Activated T-cell treated with anti-CD3 and anti-CD28 coated beads for 4 hours (primary cell): Measurements from ENCODE around the gene ADAMTS14.

Source experiments
- DNase-seq: peaks from one replicate; pipeline ENCODE4 v3.0.0-alpha.2; 2020

ADAMTS14 gene

DNA sequence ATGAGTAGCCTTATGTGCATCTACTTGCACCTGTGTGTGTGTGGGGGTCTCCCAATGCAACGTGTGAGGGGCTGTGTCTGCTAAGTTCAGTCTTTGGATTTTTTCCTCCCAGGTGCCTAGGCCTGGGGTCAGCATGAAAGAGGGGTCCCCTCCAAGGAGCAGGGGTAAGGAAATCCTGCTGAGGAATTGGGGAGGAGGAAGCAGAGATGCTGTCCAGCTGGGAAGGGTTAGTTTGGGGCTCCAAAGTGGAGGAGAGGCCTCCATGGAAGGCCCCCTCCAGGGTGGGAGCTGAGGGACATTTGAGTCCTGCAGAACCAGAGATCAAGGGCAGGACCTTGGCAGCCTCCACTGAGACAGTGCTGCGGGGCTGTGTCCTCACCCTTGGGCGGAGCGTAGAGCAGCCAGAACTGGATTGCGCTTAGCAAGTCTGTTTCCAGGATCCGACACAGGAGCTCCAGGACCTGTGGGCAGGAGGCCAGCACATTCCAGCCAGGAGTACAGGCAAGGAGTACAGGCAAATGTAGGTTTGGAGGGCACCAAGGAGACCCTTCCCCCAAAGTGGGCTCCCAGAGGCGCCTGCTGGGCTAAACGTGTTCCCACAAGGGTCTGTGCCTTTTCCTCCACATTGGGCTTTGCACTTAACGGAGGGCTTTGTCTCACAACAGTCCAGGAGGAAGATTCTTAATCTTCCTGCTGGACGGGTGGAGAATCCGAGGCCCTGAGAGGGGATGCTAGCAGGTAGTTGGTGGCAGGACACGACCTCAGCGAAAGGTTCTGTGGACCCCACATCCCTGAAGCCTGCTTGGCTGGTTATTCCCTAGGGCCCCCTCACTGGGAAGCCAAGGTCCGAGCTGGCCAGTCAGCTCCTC lies 102.7 kb downstream of the ADAMTS14 start:
- DNase-seq = no peak

DNA sequence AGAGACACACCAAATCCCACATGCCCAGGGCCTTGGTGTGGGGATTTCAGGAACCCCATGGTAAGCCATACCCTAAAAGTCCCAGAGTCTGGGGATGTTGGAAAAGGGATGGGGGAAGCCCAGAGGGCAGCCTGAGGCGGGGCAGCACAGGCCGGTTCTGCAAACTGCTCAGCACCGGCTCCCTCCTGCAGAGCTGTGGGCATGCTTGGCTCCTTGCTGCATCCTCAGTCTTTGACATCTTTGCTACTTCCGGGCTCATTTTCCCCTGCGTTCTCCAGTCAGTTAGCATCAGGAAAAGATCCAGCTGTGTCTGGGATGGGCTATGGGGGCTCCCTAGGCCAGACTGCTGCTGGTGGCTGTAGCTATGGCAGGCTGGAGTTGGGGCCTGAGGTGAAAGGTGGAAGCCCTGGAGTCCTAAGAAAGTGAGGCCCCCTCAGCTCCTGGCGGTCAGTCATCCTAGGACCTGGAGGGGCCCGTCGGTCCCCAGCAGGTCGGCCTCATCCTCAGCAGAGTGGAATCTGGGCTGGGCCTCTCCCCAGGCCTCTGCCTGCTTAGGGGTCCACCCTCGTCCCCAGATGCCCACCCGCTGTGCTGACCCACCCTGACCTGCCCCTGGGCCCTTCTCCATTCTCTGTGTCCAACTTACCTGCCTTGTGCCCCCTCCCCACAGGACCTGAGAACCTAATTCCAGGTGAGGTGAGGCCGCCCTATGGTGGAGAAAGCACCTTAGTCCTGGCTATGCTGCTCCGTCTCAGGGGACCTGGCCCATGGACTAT lies 103.6 kb downstream of the ADAMTS14 start:
- DNase-seq = no peak

DNA sequence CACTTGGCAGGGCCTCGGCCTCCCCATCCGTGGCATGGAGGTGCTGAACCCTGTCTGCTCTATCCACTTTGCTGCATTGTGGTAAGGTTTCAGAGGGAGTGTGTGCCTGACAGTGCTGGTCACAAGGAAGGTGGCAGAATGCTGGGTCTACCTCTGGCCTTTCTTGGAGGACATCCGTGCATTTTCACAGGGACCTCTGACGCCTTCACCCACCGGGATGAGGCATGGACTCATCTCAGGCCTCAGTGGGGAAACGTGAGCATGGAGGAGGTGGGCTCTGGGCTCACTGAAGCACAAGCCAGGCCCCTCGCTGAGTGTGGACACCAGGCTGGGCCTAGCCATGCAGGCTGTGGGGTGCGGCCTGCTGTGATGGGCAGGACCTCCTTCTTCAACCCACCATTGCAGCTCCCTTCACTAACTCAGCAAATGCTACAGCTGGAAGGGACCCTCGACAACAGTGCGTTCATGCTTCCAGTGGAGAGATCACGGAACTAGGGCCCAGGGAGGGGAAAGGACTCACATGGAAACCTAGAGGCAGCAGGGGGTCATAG lies 104.2 kb downstream of the ADAMTS14 start:
- DNase-seq = no peak

DNA sequence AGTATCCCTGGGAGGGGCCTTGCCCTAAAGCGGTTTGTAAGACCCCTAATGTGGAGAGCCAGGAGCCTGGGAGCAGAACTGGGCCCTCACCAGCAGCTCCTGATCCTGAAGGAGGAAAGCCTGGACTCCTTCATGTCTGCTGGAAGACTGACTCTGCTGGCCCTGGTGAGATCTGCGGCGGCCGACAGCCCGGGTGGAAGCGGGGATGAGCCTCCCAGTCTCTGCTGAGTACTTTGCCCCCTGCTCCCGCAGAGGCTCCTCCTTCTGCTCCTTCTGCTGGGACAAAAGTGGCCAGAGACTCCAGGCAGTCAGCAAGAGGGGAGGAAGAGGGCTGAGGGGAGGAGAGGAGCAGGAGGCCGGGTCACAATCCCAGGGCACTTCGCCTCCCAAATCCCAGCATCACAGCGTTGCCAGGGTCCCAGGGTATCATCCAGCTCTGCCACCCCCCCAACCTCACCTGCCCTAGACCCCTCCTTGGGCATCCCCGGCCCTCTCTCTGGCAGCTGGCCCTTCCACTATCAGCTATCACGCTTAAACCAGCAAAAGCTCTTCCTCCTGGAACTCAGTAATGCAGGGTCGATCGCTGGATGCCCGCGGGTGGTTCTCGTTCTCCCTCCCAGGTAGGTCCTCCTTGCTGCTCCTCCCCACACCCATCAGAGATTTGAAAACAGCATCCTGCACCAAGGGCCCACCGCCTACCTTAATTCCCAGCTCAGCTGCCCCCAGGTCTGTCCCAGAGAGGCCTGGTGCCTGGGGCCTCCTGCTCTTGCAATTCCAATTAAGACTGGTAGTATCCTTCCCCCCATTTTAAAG lies 105.0 kb downstream of the ADAMTS14 start:
- DNase-seq = no peak

DNA sequence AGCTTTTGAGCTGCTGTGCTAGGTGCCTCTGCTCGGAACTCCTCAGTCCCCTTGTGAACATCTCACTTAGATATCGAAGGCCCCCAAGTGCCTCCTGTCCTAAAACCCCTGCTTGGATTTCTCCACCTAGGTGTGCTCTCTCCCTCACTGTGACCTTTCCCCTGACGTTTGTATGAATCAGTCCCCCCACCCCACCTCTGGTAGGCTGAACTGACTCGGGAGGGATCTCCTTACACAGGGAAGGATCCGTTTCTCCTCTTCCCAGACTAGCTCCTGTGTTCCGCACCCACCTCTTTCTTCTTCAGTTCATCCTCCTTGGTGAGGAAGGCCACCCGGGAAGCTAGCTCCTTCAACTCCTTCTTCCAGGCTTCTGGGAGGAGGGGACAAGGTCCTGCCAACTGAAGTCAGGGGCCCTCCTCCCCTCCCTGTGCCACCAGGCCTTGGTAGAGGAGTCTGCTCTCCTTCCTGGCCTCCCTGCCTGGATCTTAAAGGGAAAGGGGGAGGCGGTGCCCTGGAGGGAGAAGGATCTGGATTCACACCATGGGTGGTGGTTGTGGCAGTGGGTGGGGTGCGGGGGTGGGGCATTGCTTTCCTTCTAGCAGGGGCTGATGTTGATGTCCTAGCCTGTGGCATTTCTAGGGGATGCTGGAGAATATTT lies 106.1 kb downstream of the ADAMTS14 start:
- no peak for DNase-seq

DNA sequence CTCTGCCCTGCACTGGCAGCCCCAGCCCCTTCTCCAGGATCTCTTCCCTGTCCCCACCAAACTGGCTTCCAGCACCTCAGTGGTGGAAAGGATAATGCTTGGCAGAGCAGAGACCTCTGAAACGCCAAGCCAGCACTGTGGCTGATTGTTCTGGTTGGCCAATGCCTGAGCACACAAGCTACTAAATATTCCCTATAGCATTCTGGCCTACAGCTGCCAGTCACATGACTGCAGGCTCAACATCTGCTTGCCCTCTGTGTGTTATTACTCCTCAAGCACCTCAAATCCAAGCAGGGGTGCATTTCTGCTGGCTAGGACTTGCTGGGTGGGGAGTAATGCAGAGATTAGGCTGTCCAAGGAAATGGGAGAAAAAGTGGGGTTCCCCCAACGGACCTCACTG lies 106.8 kb downstream of the ADAMTS14 start:
- no peak for DNase-seq

DNA sequence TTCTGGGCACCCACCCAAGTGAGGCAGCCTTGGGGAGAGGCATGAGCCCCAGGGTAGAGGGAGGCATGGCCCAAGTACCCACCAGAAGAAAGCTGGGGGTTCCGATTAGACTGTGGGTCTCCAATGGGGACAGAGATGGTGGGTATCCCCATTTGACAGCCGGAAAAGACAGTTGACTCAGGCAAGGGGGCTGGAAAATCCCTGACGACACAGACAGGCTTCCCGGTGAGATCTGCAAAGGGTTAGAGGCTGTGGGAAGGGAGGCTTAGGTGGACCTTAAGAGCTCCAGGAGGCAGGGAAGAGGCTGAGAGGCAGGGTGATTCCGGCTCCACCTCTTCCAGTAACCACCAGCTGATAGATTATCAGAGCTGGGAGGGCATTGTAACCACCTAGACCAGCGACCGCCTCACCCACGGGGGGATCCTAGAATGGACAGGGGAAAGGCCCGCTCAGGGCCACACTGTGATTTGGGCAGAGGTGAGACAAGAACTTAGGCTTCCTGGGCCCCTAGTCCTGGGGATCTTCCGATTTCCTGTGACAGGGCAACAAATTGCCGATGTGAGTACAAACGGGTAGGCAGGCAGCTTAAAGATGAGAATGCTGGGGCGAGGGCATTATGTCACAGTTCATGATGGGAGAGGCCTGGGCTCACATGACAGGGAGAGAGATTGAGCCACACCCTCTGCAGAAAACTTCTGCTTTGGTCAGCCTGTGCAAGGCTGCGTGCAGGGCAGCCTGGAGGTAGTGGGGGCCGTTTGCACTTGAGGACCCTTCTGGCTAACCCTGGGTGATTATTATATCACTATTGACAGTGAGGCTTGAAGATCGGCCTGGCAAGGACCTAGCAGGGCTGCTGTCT lies 107.4 kb downstream of the ADAMTS14 start:
- no peak for DNase-seq

DNA sequence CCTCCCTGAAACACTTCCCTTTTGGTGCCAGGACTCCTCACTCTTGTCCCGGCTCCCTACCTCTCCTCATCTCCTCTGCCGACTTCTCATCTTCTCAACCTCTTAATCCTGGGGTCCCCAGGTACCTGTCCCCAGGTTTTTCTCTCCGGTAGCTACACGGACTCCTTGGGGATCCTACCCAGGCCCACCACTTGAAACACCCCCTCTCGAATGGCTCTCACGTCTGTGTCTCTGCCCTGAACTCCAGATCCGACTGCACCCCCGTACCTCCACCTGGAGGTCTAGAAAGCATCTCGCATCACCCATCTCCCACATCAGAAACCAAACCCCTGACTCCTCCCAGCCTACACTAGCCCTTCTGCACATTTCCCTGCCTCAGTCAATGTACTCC lies 108.1 kb downstream of the ADAMTS14 start:
- no peak for DNase-seq

DNA sequence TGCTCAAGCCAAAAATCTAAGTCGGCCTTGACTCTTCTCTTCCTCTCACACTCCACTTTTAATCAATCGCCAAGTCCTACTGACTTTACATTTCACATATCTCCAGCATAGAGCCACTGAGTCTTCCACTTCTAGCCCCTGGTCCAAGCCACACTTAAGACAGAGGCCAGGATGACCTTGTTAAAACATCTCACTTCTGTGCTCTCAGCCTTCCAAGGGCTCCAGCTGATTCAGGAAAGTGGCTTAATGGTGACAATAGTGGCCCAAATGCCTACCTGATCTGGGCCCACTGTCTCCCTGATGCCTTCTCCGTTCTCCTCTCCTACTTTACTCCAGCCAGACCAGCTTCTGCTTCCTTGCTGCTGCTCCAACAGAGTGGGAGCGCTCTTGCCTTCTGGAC lies 108.5 kb downstream of the ADAMTS14 start:
- DNase-seq = no peak

DNA sequence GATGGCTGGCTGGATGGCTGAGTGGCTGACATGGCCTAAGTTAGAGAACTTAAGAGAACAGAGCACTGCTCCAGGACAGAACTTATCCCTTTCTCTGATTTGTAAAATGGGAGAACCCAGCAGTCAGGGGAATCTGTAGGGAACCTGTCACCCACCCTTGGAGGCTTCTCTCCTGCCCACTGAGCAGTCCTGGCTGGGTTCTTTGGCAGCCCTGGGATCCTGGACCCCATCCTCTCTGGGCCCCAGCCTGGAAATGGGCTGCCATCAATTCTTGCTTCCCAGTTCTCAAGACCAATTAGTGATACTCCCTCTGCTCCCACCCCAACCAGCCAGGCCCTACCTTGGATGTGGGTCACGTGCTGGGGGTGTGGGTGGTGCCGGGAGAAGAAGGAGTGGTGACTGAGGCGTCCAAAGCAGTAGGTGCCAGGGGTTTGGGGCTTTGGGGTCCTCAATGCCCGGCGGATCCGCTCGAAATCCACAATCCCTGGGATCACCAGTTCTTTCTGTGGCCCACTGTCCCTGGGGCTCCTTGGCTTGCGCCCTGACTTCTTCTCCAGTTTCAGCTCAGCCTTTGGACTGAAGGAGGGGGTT lies 109.2 kb downstream of the ADAMTS14 start:
- no peak for DNase-seq

DNA sequence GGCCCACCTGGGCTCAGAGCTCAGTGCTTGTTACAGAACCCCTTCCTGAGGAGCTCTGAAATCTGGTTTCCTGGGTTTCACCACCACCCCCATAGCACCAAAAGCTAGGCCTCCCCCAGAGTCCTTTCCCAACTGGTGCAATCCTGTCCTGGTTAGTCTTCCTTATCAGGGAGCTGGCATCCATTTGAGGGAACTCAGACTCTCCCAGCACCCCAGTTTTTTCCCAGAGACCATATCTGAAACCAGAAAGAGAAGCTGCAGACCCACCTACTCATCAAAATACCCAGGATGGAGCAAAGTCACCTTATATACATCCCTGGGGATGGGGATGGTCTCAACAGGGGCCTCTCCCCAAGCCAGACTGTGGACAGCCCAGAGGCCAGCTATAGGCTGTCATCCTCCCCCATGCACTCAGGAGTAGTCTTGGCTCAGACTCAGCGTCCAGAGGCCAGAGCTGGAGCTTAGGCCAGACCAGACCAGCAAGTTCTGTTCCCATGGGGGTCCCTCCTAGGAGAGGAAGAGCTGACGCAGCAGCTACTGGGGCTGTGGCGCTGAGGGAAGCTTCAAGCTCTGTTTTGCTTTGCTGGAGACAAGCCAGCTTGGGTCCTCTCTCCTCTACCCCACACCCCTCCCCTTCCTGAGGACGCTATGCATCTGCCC lies 109.9 kb downstream of the ADAMTS14 start:
- DNase-seq = no peak

DNA sequence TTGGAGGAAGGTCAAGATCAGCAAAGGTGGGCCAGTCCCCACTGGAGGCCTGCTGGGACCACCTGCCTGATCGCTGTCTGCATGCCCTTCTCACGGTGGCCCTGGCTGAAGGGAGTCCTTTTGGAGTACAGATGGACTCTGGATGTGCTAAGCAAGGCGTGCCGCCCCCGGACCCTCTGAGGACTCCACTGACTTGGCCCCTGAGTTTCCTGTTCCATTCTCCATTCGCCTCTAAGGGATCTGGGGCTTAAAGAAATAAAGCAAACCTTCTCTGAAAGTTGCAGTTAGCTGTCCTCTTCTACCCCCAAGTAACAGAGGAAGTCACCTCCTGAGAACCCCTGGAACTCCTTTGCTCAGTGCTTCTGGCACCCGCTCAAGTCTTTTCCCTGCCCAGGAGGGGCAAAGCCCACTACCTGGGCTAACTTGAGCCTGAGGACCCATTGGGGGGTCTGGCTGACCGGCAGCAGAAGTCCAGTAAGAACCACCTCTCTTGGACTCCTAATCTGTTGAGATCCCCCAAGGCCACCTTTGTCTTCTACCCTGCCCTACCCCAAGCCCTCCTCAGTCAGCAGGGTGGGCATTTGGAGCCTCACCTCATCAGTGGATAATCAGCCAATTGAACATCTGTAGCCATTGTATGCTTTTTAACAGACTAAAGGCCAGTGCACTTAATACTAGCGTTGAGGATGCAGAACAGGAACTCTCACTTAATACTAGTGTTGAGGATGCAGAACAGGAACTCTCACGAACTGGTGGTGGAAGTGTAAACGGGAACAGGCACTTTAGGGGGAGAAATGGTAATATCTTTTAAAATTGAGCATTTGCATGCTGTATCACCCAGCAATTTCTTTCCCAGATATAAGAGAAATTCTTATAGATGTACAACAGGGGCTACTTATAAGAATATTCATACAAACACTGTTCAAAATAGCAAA lies 110.7 kb downstream of the ADAMTS14 start:
- no peak for DNase-seq

DNA sequence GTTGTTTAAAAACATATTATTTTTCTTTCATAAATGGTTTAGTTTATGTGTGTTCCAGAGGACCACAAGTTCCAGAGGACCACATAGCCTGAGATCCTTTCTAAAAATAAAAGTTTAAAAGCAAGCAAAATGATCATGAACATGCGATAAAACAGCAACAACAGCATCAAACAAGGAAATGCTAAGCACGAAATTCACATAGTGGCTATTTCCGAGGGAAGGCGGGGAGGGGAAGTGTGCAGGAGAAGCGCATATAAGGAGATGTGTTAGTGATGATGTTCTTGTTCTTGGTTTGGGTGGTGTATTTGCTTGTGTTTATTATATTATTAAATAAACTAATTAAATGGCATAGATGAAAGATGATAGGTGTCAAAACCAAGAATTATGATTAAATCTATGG lies 111.7 kb downstream of the ADAMTS14 start:
- no peak for DNase-seq

DNA sequence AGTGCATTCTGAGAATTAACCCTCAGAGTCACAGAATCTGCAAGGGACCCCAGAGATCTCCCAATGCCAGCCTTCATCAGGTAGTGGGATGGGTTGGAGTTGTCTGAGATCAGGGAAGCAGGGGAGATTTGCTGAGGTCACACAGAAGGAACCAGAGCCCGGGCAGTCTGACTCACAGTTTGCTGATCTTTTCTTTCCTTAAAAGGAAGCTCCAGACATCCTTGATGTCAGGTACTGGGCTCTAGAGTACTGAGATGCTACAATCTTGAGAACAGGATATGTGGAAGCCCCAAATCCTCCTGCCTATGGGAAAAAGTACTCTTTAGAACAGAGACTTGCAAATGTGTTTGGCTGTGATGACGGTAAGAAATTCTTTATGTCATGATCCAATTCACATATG lies 112.2 kb downstream of the ADAMTS14 start:
- DNase-seq = no peak

DNA sequence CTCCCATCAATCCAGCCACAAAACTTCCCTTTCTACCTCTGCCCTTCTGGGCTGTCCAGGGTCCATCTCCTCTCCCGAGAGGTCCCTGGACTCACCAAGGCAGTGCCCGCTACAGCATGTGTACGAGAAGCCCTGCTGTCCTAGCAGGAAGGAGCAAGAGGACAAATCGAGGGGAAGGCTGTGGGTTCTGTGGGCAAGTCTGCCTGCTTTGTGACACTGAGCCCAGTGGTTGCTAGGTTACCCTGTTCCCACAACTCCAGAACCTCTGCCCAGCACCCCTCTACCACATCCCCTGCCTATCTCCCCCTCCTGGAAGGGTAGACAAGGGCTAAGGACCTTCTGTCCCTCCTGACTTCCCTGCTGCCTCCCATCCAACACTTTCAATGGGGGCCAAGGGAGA lies 112.9 kb downstream of the ADAMTS14 start, which contains the start of gene TBATA:
TBATA (minus strand) TSS at position 188 of the 400 bp plus-strand sequence. CDS start 1,998 bp downstream, outside the sequence.
- no peak for DNase-seq

DNA sequence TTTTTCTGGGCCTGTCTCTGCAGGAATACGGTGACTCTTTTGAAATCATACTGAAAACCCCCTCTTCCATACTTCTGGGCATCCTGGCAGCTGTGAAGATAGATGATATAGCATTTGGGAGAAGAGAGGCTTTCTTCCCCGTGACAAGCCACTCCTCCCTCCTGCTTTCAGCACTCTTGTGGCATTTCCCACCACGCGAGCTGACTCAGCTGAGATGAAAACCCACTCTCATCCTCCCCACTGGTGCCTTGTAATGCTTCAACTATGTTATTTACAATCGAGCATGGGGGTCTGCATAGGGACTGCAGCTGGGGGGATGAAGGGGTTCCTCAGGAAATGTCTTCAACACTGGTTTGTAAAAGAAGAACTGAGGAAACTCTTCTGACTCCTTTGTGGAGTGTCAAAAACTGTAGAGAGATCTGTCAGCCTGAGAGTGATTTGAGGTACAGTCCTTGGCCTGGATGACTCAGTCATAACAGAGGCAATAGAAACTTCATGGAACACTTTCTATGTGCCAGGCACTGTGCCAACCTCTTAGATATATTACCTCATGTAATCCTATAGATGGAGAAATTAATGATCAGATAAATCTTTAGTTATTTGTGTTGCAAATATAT lies 114.6 kb downstream of the ADAMTS14 start:
- DNase-seq = no peak

DNA sequence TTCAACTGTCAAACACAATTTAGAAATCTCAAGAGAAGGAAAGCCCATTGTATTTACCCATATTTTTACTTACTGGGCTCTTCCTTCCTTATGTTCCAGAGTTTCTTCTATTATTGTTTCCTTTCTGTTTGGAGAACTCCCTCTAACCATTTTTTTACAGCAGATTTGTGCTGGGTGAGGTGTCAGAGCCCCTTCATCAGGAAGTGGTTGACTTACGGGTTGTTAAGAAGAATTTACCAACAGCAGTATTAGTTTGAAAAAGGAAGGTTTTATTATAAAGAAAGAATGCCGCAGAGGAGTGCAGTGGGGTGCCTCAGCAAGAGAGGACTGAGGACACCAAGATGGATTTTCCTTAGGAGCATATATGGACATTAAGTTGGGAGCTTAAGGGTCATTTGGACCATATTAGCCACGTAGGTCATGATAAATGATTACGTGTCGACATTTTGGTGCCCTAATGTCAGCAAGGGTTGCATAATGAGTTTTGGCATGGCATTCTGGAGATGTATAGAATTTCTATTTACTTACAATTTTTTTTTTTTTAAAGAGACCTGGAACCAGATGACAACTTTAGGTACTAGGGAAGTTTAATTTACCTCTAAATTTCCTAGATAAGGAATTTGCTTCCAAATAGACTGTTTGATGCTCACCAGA lies 119.2 kb downstream of the ADAMTS14 start:
- no peak for DNase-seq

DNA sequence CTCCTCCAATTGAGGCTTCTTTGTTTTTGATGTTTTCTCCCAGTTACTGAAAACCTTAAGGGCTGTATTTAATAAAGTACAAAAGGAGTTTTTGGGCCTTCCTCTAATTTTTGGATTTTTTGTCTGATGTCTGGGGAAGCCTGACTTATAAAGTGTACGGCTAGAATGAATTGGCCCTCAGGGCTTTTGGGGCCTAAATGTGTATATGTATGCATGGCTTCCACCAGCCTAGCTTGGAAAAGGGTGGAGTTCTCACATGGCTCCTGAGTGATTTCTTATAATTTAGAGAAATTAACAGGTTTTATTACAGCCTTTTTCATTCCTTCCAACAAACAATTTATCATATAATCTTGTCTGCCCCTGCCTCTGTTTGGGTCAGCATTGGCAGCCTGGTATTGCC lies 123.3 kb downstream of the ADAMTS14 start:
- no peak for DNase-seq
